Glutamatergic neuron (in vitro differentiated cells): ENCODE results near the gene NRXN3. TPM values are rescaled to one million over a fixed set of nuclear protein-coding genes. Genes with fewer than 3 reads are reported as not detected.

Source experiments
- DNase-seq: peaks from one replicate; pipeline ENCODE4 v3.0.0; 2022
- H3K27ac Mint-ChIP-seq: one replicate; pipeline ENCODE4 v1.8.0; 2020; ENCODE audit warnings: mild to moderate bottlenecking, mixed read lengths, inconsistent platforms; ENCODE audit not compliant: unreplicated experiment
- H3K27me3 Mint-ChIP-seq: one replicate; pipeline ENCODE4 v1.8.0; 2020; ENCODE audit warnings: mild to moderate bottlenecking, moderate library complexity, mixed read lengths, inconsistent platforms; ENCODE audit not compliant: unreplicated experiment
- H3K36me3 Mint-ChIP-seq: one replicate; pipeline ENCODE4 v1.8.0; 2020; ENCODE audit warnings: mild to moderate bottlenecking, mixed read lengths, inconsistent platforms; ENCODE audit not compliant: unreplicated experiment
- H3K4me1 Mint-ChIP-seq: one replicate; pipeline ENCODE4 v1.8.0; 2020; ENCODE audit warnings: mild to moderate bottlenecking, low read depth, mixed read lengths, inconsistent platforms; ENCODE audit not compliant: unreplicated experiment
- H3K4me3 Mint-ChIP-seq: one replicate; pipeline ENCODE4 v1.8.0; 2020; ENCODE audit warnings: mild to moderate bottlenecking, mixed read lengths, inconsistent platforms; ENCODE audit not compliant: unreplicated experiment
- H3K9me3 Mint-ChIP-seq: one replicate; pipeline ENCODE4 v1.8.0; 2020; ENCODE audit warnings: mild to moderate bottlenecking, moderate library complexity, mixed read lengths, inconsistent platforms; ENCODE audit not compliant: unreplicated experiment
- CTCF ChIP-seq: fragments of 200-600 bp; sonication (generic); IDR thresholded peaks from one replicate; pipeline ENCODE4 v1.5.0; 2021; ENCODE audit not compliant: partially characterized antibody, unreplicated experiment
- total RNA-seq: library from RNA; stranded (reverse); fragmentation: NEBNext Ultra II Directional; extraction: Animal tissue kit (Norgen Biotek cat#: 25700); gene quantifications from one replicate; pipeline ENCODE4 v1.2.1, GENCODE V29; 2021; ENCODE audit not compliant: unreplicated experiment

NRXN3 gene
- total RNA-seq, 1 donor from 2014 or later: 1.2 TPM

GRCh38 chr14:79036441-79036840 is 866.3 kb downstream of the NRXN3 start:
- Mint-ChIP-seq H3K4me3 (no peak overlapping the region), H3K4me1 (no peaks in the 10 kb centered on the region), H3K36me3 (no peaks in the 10 kb centered on the region), H3K9me3 (no peaks in the 10 kb centered on the region), H3K27ac (no peak overlapping the region), H3K27me3 (peaks cover 2% of the 10 kb centered on the region)
- TF ChIP-seq CTCF: no peak
- DNase-seq: no peak

DNA sequence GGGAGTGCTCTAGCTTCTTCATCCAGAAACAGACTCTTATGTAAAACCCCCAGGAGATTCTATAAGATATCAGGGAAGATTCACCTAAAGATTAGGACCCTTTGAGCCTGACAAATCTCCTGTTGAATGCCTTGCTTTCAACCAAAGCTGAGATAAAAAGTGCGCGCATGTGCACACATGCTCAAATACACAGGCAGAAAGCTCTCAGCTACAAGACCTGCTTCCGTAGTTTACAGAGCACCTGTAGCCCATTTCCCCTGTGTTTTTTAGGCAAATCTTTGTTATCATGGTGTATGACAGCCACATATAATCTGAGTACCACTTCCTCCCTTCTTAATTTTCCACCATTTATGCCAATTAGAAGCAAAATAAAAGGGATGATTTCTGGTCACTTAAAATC is 866.9 kb downstream of the NRXN3 start:
- no peaks in the 10 kb centered on the region for H3K36me3 Mint-ChIP-seq
- no peak for TF ChIP-seq CTCF
- H3K27ac Mint-ChIP-seq: no peak overlapping the region
- no peak overlapping the region for H3K4me3 Mint-ChIP-seq
- peaks cover 2% of the 10 kb centered on the region for H3K27me3 Mint-ChIP-seq
- no peaks in the 10 kb centered on the region for H3K4me1 Mint-ChIP-seq
- no peaks in the 10 kb centered on the region for H3K9me3 Mint-ChIP-seq
- DNase-seq: no peak

- Mint-ChIP-seq H3K27me3 (peaks cover 2% of the 10 kb centered on the region), H3K36me3 (no peaks in the 10 kb centered on the region), H3K4me3 (no peak overlapping the region), H3K9me3 (no peaks in the 10 kb centered on the region), H3K27ac (no peak overlapping the region), H3K4me1 (no peaks in the 10 kb centered on the region)
- DNase-seq: no peak
- TF ChIP-seq CTCF: no peak
Observed at GRCh38 chr14:79037593-79037992, 867.4 kb downstream of the NRXN3 start.

DNA sequence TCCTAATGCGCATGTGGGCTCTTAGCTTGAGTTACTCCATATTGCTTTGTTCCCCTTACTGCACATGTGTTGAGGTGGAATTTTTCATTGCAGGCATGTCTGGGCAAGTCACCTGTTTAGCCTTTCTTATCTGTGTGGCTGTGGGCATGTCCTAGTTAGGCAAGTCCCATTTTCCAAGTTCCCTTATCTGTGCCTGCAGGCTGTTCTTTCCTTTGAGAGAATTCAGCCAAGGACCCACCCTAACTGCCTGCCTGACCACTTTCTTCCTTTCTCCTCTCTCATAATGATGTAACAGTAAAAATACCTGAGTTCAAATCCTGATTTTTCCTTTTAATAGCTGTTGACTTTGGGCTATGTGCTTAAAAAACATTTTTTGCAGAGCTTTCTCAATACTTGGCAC is 870.6 kb downstream of the NRXN3 start:
- Mint-ChIP-seq H3K27ac (no peak overlapping the region), H3K4me3 (no peak overlapping the region), H3K9me3 (no peaks in the 10 kb centered on the region), H3K36me3 (no peaks in the 10 kb centered on the region), H3K27me3 (no peaks in the 10 kb centered on the region), H3K4me1 (no peaks in the 10 kb centered on the region)
- no peak for TF ChIP-seq CTCF
- no peak for DNase-seq

DNA sequence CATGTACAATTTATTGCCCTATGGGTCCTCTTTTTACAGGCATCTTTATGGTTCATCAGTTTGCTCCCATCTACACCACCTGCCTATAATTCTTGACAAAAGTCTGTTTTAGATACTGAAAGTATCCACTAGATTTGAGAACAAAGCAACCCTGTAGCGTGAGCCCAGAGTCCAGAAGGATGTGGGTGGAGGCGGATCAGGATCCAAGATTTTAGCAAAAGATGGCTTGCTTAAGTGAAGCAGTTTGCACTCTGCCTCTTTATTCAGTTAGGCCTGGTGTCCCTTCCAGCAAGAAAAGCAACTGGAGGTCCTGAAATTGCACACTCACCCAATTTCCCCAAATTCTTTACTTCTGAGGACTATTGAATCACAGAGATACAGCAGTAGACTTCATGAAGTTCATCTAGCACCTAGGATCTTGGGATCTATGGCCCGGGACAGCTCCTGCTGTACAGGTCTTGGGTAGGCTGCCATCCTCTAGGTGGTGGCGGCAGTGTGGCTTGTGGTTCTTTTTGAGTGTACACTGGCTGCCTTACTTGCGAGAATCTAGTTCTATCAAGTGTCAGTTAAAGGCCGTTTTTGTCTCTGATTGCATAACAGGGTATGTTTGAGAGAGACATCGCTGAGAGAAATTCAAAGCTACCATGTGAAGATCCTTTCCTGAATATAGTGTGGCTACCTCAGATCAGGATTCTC is 873.2 kb downstream of the NRXN3 start:
- H3K4me3 Mint-ChIP-seq: no peak overlapping the region
- no peaks in the 10 kb centered on the region for H3K4me1 Mint-ChIP-seq
- H3K36me3 Mint-ChIP-seq: no peaks in the 10 kb centered on the region
- no peaks in the 10 kb centered on the region for H3K9me3 Mint-ChIP-seq
- no peaks in the 10 kb centered on the region for H3K27me3 Mint-ChIP-seq
- H3K27ac Mint-ChIP-seq: no peak overlapping the region
- no peak for TF ChIP-seq CTCF
- DNase-seq: no peak
